Thoracic aorta (tissue), 2 donors: ENCODE data around the gene DYNLRB1. TPM values are rescaled to one million over a fixed set of nuclear protein-coding genes. Genes with fewer than 3 reads are reported as not detected.

Experiments
- ATAC-seq: fragments of 150-250 bp; one replicate; pipeline ENCODE4 v1.8.0; 2017; ENCODE audit warnings: low read depth; ENCODE audit not compliant: insufficient number of reproducible peaks, low FRiP score
- DNase-seq: peaks from one replicate; pipeline ENCODE4 v3.0.0-alpha.2; 2020; ENCODE audit warnings: low spot score
- H3K27ac ChIP-seq, 2 donors: fragments of 200-600 bp; sonication (generic); 1 replicate in 1 of 2; 2 replicates in 1 of 2; pipeline ENCODE4 v1.5.1; 2016; ENCODE audit warnings: mild to moderate bottlenecking in 2 of 2, moderate library complexity in 2 of 2
- H3K27me3 ChIP-seq: fragments of 200-600 bp; sonication (generic); replicated peaks from 2 replicates; pipeline ENCODE4 v1.6.0; 2016; ENCODE audit warnings: mild to moderate bottlenecking; ENCODE audit not compliant: insufficient read depth
- H3K36me3 ChIP-seq: fragments of 200-600 bp; sonication (generic); one replicate; pipeline ENCODE4 v1.5.1; 2016
- H3K4me1 ChIP-seq, 2 donors: fragments of 200-600 bp; sonication (generic); 1 replicate in 1 of 2; 2 replicates in 1 of 2; pipeline versions ENCODE4 v1.5.1 to v1.6.0; 2016; ENCODE audit warnings: low read depth in 2 of 2, mild to moderate bottlenecking in 1 of 2; ENCODE audit not compliant: control insufficient read depth in 1 of 2
- H3K4me3 ChIP-seq: fragments of 200-600 bp; sonication (generic); 2 replicates; pipeline ENCODE4 v1.5.1; 2016; ENCODE audit warnings: mild to moderate bottlenecking
- H3K9me3 ChIP-seq: fragments of 200-600 bp; sonication (generic); 2 replicates; pipeline ENCODE4 v1.5.1; 2016
- total RNA-seq, 2 donors: library from RNA; depleted of rRNA; stranded (reverse); fragments of >200 nt; gene quantifications; one replicate each; pipeline versions ENCODE4 v1.1.0 to v1.2.3, GENCODE V29; 2016
- TF ChIP-seq, protein P1 (sequence below): fragments of 200-600 bp; sonication (generic); IDR thresholded peaks from one replicate; pipeline ENCODE4 v1.5.1; 2019; ENCODE audit warnings: antibody characterized with exemption

Gene DYNLRB1
- total RNA-seq, 2 donors from 2014 or later, result 115 to 138 TPM

DNA sequence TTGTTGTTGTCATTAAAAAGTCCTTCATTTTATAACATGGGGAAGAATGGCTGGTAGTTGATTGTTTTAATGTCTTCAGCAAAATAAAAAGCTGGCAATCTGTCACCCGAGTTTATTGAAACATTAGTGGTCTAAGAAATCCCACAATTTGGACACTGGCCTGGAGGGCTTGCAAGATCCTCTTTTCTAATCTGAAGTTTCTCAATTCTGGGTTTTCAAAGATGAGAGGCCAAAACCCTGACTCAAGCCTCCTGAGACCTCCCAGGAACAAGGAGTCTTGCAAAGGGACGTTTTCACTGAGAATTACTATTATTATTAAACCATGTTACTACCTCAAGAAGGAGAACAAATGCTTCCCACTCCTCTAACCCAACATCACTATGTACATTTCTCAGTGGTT, 61.8 kb downstream of the DYNLRB1 start:
- DNase-seq (no peak), ATAC-seq (no peak)
- H3K4me1 ChIP-seq, result peaks cover 7 to 15% of the 10 kb centered on the region in 2 donors
- H3K4me3 ChIP-seq, result no peak overlapping the region
- H3K9me3 ChIP-seq, result no peaks in the 10 kb centered on the region
- H3K27me3 ChIP-seq, result no peaks in the 10 kb centered on the region
- peaks cover 13% of the 10 kb centered on the region for H3K36me3 ChIP-seq
- H3K27ac ChIP-seq, result no peak overlapping the region
- TF ChIP-seq, protein P1, sequence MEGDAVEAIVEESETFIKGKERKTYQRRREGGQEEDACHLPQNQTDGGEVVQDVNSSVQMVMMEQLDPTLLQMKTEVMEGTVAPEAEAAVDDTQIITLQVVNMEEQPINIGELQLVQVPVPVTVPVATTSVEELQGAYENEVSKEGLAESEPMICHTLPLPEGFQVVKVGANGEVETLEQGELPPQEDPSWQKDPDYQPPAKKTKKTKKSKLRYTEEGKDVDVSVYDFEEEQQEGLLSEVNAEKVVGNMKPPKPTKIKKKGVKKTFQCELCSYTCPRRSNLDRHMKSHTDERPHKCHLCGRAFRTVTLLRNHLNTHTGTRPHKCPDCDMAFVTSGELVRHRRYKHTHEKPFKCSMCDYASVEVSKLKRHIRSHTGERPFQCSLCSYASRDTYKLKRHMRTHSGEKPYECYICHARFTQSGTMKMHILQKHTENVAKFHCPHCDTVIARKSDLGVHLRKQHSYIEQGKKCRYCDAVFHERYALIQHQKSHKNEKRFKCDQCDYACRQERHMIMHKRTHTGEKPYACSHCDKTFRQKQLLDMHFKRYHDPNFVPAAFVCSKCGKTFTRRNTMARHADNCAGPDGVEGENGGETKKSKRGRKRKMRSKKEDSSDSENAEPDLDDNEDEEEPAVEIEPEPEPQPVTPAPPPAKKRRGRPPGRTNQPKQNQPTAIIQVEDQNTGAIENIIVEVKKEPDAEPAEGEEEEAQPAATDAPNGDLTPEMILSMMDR, result no peak

DNA sequence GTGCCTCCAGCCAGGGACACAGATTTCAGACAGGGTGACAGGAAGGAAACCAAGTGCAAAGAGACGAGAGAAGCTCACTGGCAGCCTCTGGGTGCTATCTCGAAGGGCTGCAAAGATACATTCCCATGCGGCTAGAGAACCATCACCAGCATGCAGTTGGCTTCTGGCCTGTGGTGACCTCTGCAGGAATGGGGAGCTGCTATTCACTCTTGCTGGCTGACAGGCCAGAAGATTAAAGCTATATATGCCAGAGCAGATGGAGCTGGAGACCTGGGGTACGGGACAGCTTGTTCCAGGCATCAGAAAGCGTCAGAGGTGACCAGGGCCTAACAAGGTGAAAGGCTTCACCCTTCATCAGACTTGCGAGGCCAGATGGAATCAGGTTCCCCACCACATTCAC, 62.3 kb downstream of the DYNLRB1 start:
- Histone ChIP-seq H3K27me3 (no peaks in the 10 kb centered on the region), H3K36me3 (peaks cover 10% of the 10 kb centered on the region), H3K27ac (no peak overlapping the region), H3K4me1 (peaks cover 7 to 15% of the 10 kb centered on the region in 2 donors), H3K4me3 (no peak overlapping the region), H3K9me3 (no peaks in the 10 kb centered on the region)
- DNase-seq, result no peak
- no peak for ATAC-seq
- TF ChIP-seq, protein P1, result no peak

DNA sequence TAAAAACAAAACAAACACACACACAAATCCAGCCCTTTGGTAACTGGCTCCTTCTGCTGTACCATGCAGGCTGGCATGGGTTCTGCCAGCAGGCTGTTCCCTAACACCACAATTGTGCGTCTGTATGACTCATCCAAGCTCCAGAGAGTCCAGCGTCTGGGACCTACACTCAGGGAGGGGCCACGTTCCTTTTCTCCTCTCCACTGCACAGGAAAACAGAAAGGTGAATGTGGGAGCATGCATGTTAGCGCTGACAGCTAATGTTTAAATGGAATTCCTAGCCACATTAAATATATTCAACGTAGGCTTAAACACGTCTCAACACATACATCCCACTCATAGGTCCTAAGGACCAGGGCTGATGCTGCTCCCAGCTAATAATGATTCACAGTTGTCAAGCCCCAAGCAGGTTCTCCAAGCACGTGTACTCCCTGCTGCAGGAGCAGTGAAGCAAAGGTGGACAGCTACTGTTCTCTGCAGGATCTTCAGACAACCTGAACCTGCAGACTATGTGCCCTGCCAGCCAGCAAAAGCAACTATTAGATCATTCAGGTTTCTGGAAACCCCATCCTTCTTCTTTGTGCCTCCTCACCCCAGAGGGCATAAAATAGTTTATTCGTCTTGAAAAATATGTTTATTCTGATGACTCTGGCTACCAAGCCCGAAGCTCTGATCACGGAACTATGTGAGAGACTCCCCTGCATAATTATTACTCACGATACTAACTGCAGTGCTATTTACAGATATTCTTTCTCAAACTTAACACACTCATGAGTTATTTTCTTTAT, 63.2 kb downstream of the DYNLRB1 start:
- Histone ChIP-seq H3K4me1 (peaks cover 7 to 15% of the 10 kb centered on the region in 2 donors), H3K27ac (no peak overlapping the region), H3K27me3 (no peaks in the 10 kb centered on the region), H3K36me3 (peaks cover 3% of the 10 kb centered on the region), H3K9me3 (no peaks in the 10 kb centered on the region), H3K4me3 (no peak overlapping the region)
- ATAC-seq, result peak; percentile 61
- TF ChIP-seq, protein P1, result peak; percentile 61
- DNase-seq, result peak; percentile 21

DNA sequence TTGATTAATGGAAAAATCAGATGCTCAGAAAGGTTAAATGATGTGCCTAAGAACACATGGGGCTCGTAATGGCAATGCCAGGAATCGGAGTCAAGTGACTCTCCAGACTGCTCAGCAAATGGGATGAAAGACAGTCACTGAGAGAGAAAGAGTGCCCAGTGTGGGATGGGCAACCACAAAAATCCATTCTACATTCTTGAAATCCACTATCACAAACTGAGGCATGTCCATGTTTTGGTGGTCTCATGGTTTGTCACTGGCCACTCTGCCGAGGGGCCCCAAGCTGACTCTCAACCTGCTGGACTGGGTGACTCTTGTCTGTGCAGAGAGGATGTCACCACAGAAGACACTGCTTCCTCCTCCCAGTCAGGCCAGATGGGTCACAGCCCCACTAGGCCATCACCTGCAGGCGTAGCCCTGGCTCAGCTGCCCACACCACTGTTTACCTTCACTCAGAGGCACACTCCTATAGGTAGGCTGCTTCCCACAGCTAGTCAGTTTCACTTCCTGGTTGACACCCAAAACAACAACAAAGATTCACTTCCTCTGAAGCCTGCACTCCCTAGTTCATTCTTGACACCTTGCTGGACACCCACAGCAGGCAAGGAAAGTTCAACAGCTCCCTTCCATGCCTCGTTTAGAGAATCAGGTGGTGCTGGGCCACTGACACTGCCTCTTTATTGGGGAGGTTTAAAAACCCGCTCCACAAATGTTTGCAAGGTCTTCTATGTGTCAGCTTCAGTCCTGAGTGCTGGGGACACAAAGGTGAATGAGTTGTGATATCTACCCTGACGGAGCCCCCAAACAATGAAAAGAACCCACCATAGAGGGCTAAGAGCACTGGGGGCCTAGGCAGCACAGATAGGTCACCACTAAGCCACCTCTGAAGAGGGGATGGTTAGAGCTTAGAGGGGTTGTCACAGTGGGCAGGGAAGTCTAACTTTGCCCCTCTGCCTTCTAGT, 64.0 kb downstream of the DYNLRB1 start:
- no peaks in the 10 kb centered on the region for H3K9me3 ChIP-seq
- ATAC-seq (no peak), DNase-seq (no peak)
- peaks cover 7 to 15% of the 10 kb centered on the region in 2 donors for H3K4me1 ChIP-seq
- no peaks in the 10 kb centered on the region for H3K27me3 ChIP-seq
- peaks cover 6% of the 10 kb centered on the region for H3K36me3 ChIP-seq
- TF ChIP-seq, protein P1, result no peak
- no peak overlapping the region for H3K27ac ChIP-seq
- no peak overlapping the region for H3K4me3 ChIP-seq
